Mammary epithelial cell (primary cell): ENCODE data around the gene SEMA3D.

Source experiments
- EZH2 ChIP-seq: IDR thresholded peaks from 2 replicates; pipeline ENCODE4 v1.6.1; 2012; ENCODE audit warnings: low read length, inconsistent platforms, borderline replicate concordance
- TF ChIP-seq, protein P1 (sequence below), 2 donors: IDR thresholded peaks in 1 of 2; conservative IDR thresholded peaks in 1 of 2; 2 replicates each; pipeline ENCODE4 v1.5.1; 2011 to 2012; ENCODE audit warnings: inconsistent platforms in 2 of 2, low read length in 2 of 2, mild to moderate bottlenecking in 2 of 2, control low read depth in 1 of 2, low read depth in 1 of 2; ENCODE audit not compliant: insufficient read depth in 1 of 2; ENCODE audit errors: extremely low read depth in 1 of 2

DNA sequence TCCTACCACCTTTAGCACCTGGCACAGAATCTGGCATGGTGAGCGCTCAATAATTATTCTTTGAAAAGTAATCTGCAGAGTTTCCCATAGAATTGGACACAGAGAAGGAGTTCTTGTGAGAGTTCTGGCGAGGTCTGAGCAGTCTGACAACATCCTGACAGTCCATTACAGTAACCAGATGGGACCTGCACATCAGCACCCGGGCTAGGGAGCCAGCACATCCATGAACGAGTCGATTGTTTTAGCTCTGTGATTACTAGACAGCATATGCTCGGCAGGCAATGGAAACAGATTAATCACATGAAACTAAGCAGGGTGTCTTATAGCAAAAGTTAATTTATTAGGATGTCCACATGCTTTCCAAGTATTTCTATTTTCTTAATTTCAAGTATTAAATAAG is 96.7 kb downstream of the SEMA3D start:
- TF ChIP-seq, protein P1, sequence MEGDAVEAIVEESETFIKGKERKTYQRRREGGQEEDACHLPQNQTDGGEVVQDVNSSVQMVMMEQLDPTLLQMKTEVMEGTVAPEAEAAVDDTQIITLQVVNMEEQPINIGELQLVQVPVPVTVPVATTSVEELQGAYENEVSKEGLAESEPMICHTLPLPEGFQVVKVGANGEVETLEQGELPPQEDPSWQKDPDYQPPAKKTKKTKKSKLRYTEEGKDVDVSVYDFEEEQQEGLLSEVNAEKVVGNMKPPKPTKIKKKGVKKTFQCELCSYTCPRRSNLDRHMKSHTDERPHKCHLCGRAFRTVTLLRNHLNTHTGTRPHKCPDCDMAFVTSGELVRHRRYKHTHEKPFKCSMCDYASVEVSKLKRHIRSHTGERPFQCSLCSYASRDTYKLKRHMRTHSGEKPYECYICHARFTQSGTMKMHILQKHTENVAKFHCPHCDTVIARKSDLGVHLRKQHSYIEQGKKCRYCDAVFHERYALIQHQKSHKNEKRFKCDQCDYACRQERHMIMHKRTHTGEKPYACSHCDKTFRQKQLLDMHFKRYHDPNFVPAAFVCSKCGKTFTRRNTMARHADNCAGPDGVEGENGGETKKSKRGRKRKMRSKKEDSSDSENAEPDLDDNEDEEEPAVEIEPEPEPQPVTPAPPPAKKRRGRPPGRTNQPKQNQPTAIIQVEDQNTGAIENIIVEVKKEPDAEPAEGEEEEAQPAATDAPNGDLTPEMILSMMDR (conservative IDR thresholded peaks at IDR 0.05 in 1 of 2, IDR thresholded peaks at IDR 0.05 in 1 of 2; ENCODE audit: extremely low read depth in 1 of 2, insufficient read depth in 1 of 2, low read depth in 1 of 2, low read length in 2 of 2) = no peak
- TF ChIP-seq EZH2 = no peak
